Osteoblast (primary cell): ENCODE measurements around the gene UBE2N. TPM values are rescaled to one million over a fixed set of nuclear protein-coding genes. Genes with fewer than 3 reads are reported as not detected.

Experiments
- DNase-seq: peaks from one replicate; pipeline ENCODE4 v3.0.0; 2011; ENCODE audit warnings: low spot score, mixed read lengths; ENCODE audit not compliant: insufficient read length; ENCODE audit errors: missing footprints
- H2AFZ ChIP-seq: 2 replicates; pipeline ENCODE4 v1.6.0; 2011; ENCODE audit warnings: mild to moderate bottlenecking, low read length
- H3K27ac ChIP-seq: 2 replicates; pipeline ENCODE4 v1.5.1; 2011; ENCODE audit warnings: mild to moderate bottlenecking, low read depth, low read length, moderate library complexity
- H3K27me3 ChIP-seq: 2 replicates; pipeline ENCODE4 v1.6.0; 2012; ENCODE audit warnings: mild to moderate bottlenecking, control low read depth, inconsistent platforms, low read length, moderate library complexity; ENCODE audit not compliant: insufficient read depth
- H3K36me3 ChIP-seq: 2 replicates; pipeline ENCODE4 v1.5.1; 2011; ENCODE audit warnings: mild to moderate bottlenecking, low read length, control low read depth, moderate library complexity; ENCODE audit not compliant: insufficient read depth
- H3K4me1 ChIP-seq: 2 replicates; pipeline ENCODE4 v1.5.1; 2011; ENCODE audit warnings: mild to moderate bottlenecking, low read length, control low read depth, moderate library complexity; ENCODE audit not compliant: insufficient read depth
- H3K4me2 ChIP-seq: 2 replicates; pipeline ENCODE4 v1.6.0; 2011; ENCODE audit warnings: mild to moderate bottlenecking, low read length; ENCODE audit not compliant: insufficient read depth
- H3K4me3 ChIP-seq: fragments of 200-600 bp; sonication (generic); 3 replicates; pipeline ENCODE4 v1.5.1; 2012; ENCODE audit warnings: mild to moderate bottlenecking, low read length, inconsistent platforms; ENCODE audit not compliant: insufficient read depth
- H3K79me2 ChIP-seq: 2 replicates; pipeline ENCODE4 v1.6.0; 2012; ENCODE audit warnings: mild to moderate bottlenecking, low read length, control low read depth, inconsistent platforms; ENCODE audit not compliant: insufficient read depth
- H3K9me3 ChIP-seq: 2 replicates; pipeline ENCODE4 v1.5.1; 2011; ENCODE audit warnings: low read depth, low read length, control low read depth
- H4K20me1 ChIP-seq: 2 replicates; pipeline ENCODE4 v1.6.0; 2012; ENCODE audit warnings: mild to moderate bottlenecking, low read length, control low read depth; ENCODE audit not compliant: insufficient read depth
- total RNA-seq: library from RNA; depleted of rRNA; stranded (reverse); fragments of >200 nt; gene quantifications from 2 replicates; pipeline ENCODE4 v1.2.3, GENCODE V29; 2012
- TF ChIP-seq, protein P1 (sequence below): IDR thresholded peaks from 2 replicates; pipeline ENCODE4 v1.5.1; 2011; ENCODE audit warnings: mild to moderate bottlenecking, low read depth, low read length, moderate library complexity; ENCODE audit errors: extremely low read depth

UBE2N gene
- total RNA-seq, 1 donor, result 44.2 TPM

GRCh38 chr12:93376436-93377251, 65.1 kb downstream of the UBE2N start:
- Histone ChIP-seq H3K27ac (peak overlapping the region; percentile 81), H3K4me2 (peak overlapping the region; percentile 99), H3K36me3 (no peaks in the 10 kb centered on the region), H2AFZ (peak overlapping the region; percentile 99), H3K9me3 (no peaks in the 10 kb centered on the region), H3K79me2 (peaks cover 35% of the 10 kb centered on the region), H3K27me3 (no peaks in the 10 kb centered on the region), H3K4me1 (peaks cover 28% of the 10 kb centered on the region), H4K20me1 (peaks cover 24% of the 10 kb centered on the region), H3K4me3 (peak overlapping the region; percentile 81)
- TF ChIP-seq, protein P1, sequence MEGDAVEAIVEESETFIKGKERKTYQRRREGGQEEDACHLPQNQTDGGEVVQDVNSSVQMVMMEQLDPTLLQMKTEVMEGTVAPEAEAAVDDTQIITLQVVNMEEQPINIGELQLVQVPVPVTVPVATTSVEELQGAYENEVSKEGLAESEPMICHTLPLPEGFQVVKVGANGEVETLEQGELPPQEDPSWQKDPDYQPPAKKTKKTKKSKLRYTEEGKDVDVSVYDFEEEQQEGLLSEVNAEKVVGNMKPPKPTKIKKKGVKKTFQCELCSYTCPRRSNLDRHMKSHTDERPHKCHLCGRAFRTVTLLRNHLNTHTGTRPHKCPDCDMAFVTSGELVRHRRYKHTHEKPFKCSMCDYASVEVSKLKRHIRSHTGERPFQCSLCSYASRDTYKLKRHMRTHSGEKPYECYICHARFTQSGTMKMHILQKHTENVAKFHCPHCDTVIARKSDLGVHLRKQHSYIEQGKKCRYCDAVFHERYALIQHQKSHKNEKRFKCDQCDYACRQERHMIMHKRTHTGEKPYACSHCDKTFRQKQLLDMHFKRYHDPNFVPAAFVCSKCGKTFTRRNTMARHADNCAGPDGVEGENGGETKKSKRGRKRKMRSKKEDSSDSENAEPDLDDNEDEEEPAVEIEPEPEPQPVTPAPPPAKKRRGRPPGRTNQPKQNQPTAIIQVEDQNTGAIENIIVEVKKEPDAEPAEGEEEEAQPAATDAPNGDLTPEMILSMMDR, result no peak
- peak; percentile 89 for DNase-seq

- Histone ChIP-seq H3K79me2 (peaks cover 27% of the 10 kb centered on the region), H3K36me3 (no peaks in the 10 kb centered on the region), H2AFZ (peak overlapping the region; percentile 99), H3K4me2 (peak overlapping the region; percentile 99), H3K27me3 (no peaks in the 10 kb centered on the region), H3K27ac (no peak overlapping the region), H3K4me1 (peaks cover 20% of the 10 kb centered on the region), H3K4me3 (peak overlapping the region; percentile 81), H3K9me3 (no peaks in the 10 kb centered on the region), H4K20me1 (peaks cover 17% of the 10 kb centered on the region)
- TF ChIP-seq, protein P1, result no peak
- DNase-seq, result no peak
Observed at GRCh38 chr12:93375906-93376305, 65.8 kb downstream of the UBE2N start.

- Histone ChIP-seq H3K27me3 (no peaks in the 10 kb centered on the region), H2AFZ (no peak overlapping the region), H3K9me3 (no peaks in the 10 kb centered on the region), H3K4me3 (no peak overlapping the region), H3K27ac (no peak overlapping the region), H3K36me3 (no peaks in the 10 kb centered on the region), H3K79me2 (peaks cover 9% of the 10 kb centered on the region), H3K4me2 (no peak overlapping the region), H4K20me1 (no peaks in the 10 kb centered on the region), H3K4me1 (peaks cover 15% of the 10 kb centered on the region)
- DNase-seq, result peak; percentile 17
- TF ChIP-seq, protein P1, result no peak
Observed at GRCh38 chr12:93373961-93374656, 67.6 kb downstream of the UBE2N start.

DNA sequence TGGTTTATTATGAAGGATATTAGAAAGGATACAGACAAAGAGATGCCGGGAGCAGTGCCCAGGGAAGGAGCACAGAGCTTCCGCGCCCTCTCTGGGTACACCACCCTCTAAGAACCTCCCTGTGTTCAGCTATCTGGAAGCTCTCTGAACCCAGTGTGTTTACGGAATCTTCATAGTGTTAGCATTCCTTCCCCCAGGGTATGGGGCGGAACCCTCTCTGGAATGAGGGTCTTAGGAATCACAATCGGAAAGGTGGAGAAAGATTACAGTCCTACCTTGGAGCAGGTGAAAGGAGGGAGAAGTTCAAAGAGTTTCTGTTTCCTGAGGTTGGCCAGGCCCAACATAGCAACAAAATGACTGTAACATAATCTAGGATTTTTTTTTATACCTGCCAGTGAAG, 70.8 kb downstream of the UBE2N start:
- DNase-seq, result no peak
- no peaks in the 10 kb centered on the region for H4K20me1 ChIP-seq
- no peak overlapping the region for H3K27ac ChIP-seq
- no peak overlapping the region for H3K4me3 ChIP-seq
- no peak overlapping the region for H2AFZ ChIP-seq
- H3K79me2 ChIP-seq, result no peaks in the 10 kb centered on the region
- H3K27me3 ChIP-seq, result no peaks in the 10 kb centered on the region
- no peaks in the 10 kb centered on the region for H3K36me3 ChIP-seq
- TF ChIP-seq, protein P1, result no peak
- no peaks in the 10 kb centered on the region for H3K9me3 ChIP-seq
- peaks cover 1% of the 10 kb centered on the region for H3K4me1 ChIP-seq
- H3K4me2 ChIP-seq, result no peak overlapping the region
